Measurements from ENCODE around the gene CTIF.

Gene CTIF

GRCh38 chr18:48668466-48669179, 129.8 kb downstream of the CTIF start:
- TF ChIP-seq CTCF (IDR thresholded peaks at IDR 0.05; ENCODE audit: control insufficient read depth, extremely low read depth, insufficient read depth): no peak
- DNase-seq (ENCODE audit: low read depth): no peak
- H3K4me3 ChIP-seq (ENCODE audit: low read depth, low read length): no peak overlapping the region

- no peak for DNase-seq (ENCODE audit: low read depth)
- TF ChIP-seq CTCF (IDR thresholded peaks at IDR 0.05; ENCODE audit: control insufficient read depth, extremely low read depth, insufficient read depth): no peak
- no peak overlapping the region for H3K4me3 ChIP-seq (ENCODE audit: low read depth, low read length)
These were observed 130.4 kb downstream of the CTIF start for GRCh38 chr18:48669180-48669675.

- H3K4me3 ChIP-seq (ENCODE audit: low read depth, low read length): no peak overlapping the region
- no peak for TF ChIP-seq CTCF (IDR thresholded peaks at IDR 0.05; ENCODE audit: control insufficient read depth, extremely low read depth, insufficient read depth)
- no peak for DNase-seq (ENCODE audit: low read depth)
These were observed 131.3 kb downstream of the CTIF start for GRCh38 chr18:48669991-48670750.

- no peak for DNase-seq (ENCODE audit: low read depth)
- no peak for TF ChIP-seq CTCF (IDR thresholded peaks at IDR 0.05; ENCODE audit: control insufficient read depth, extremely low read depth, insufficient read depth)
- H3K4me3 ChIP-seq (ENCODE audit: low read depth, low read length): no peak overlapping the region
These were observed 132.1 kb downstream of the CTIF start for GRCh38 chr18:48670751-48671560.

- no peak for TF ChIP-seq CTCF (IDR thresholded peaks at IDR 0.05; ENCODE audit: control insufficient read depth, extremely low read depth, insufficient read depth)
These were observed 132.7 kb downstream of the CTIF start for GRCh38 chr18:48671561-48671945.

GRCh38 chr18:48672671-48673340, 134.0 kb downstream of the CTIF start:
- no peak overlapping the region for H3K4me3 ChIP-seq (ENCODE audit: low read depth, low read length)
- no peak for DNase-seq (ENCODE audit: low read depth)
- TF ChIP-seq CTCF (IDR thresholded peaks at IDR 0.05; ENCODE audit: control insufficient read depth, extremely low read depth, insufficient read depth): no peak

More at GRCh38 chr18:48671561-48671945, 132.7 kb downstream of the CTIF start:
- no peak overlapping the region for H3K4me3 ChIP-seq (ENCODE audit: low read depth, low read length)
- DNase-seq (ENCODE audit: low read depth): no peak
